SK-N-SH (cell line): ENCODE measurements around the gene MCM8. TPM values are rescaled to one million over a fixed set of nuclear protein-coding genes. Genes with fewer than 3 reads are reported as not detected.
A peak's percentile ranks its signal among the peaks of the same experiment; 100 is the strongest.

Experiments
- CTCF ChIA-PET: fragments of 300-600, 350-600 bp; formaldehyde crosslinking; extraction: SDS; loops from one replicate; lab custom pipeline; 2021; lab: Yijun Ruan, JAX
- POLR2A ChIA-PET: fragments of 350-600 bp; sonication (Branson Sonifier 250); formaldehyde crosslinking; extraction: SDS; loops from one replicate; lab custom pipeline; 2020; ENCODE audit warnings: antibody characterized with exemption, inconsistent platforms; lab: Yijun Ruan, JAX
- DNase-seq: peaks from one replicate; pipeline ENCODE4 v3.0.0; 2012
- H2AFZ ChIP-seq: fragments of 200-600 bp; sonication (generic); 2 replicates; pipeline ENCODE4 v1.8.1; 2016; ENCODE audit warnings: antibody characterized with exemption, mild to moderate bottlenecking, low read depth
- H3F3A ChIP-seq: fragments of 200-600 bp; sonication (generic); replicated peaks from 2 replicates; pipeline ENCODE3; 2016; ENCODE audit warnings: antibody characterized with exemption, mild to moderate bottlenecking; ENCODE audit not compliant: insufficient read depth
- H3K27ac ChIP-seq, 2 experiments: fragments of 200-500 bp in 1 of 2; fragments of 200-600 bp in 1 of 2; sonication (Bioruptor generic) in 1 of 2; sonication (generic), shearing (Covaris generic) in 1 of 2; 2 replicates each; pipeline versions ENCODE4 v1.5.1 to v1.6.1; 2014 to 2016; ENCODE audit warnings: low read depth in 2 of 2, inconsistent platforms in 1 of 2, low read length in 1 of 2, mild to moderate bottlenecking in 1 of 2, mixed read lengths in 1 of 2
- H3K27me3 ChIP-seq: fragments of 200-600 bp; sonication (generic), shearing (Covaris generic); 2 replicates; pipeline ENCODE4 v1.6.1; 2016; ENCODE audit warnings: mixed run types; ENCODE audit not compliant: insufficient read depth
- H3K36me3 ChIP-seq, 2 experiments: fragments of 200-500 bp in 1 of 2; fragments of 200-600 bp in 1 of 2; sonication (Bioruptor generic) in 1 of 2; sonication (generic) in 1 of 2; replicated peaks in 1 of 2; 2 replicates each; pipeline versions ENCODE3 to v1.5.1; 2014 to 2016; ENCODE audit warnings: low read length in 1 of 2, mild to moderate bottlenecking in 1 of 2; ENCODE audit not compliant: insufficient read depth in 2 of 2, control insufficient read depth in 1 of 2
- H3K4me1 ChIP-seq, 2 experiments: fragments of 200-500 bp in 1 of 2; fragments of 200-600 bp in 1 of 2; sonication (Bioruptor generic) in 1 of 2; sonication (generic), shearing (Covaris generic) in 1 of 2; 2 replicates each; pipeline versions ENCODE4 v1.5.1 to v1.6.1; 2014 to 2016; ENCODE audit warnings: low read depth in 1 of 2, low read length in 1 of 2, mixed run types in 1 of 2; ENCODE audit not compliant: insufficient read depth in 2 of 2, control insufficient read depth in 1 of 2
- H3K4me2 ChIP-seq: fragments of 200-600 bp; sonication (generic), shearing (Covaris generic); 2 replicates; pipeline ENCODE4 v1.6.1; 2017; ENCODE audit warnings: mixed run types
- H3K4me3 ChIP-seq, 2 experiments: fragments of 200-500 bp in 1 of 2; fragments of 200-600 bp in 1 of 2; sonication (Bioruptor generic) in 1 of 2; sonication (generic), shearing (Covaris generic) in 1 of 2; 2 replicates each; pipeline versions ENCODE4 v1.5.1 to v1.8.1; 2014 to 2016; ENCODE audit warnings: low read depth in 2 of 2, inconsistent platforms in 1 of 2, low read length in 1 of 2, mild to moderate bottlenecking in 1 of 2, mixed read lengths in 1 of 2, moderate library complexity in 1 of 2
- H3K79me2 ChIP-seq: fragments of 200-600 bp; sonication (generic); 2 replicates; pipeline ENCODE4 v1.8.1; 2017; ENCODE audit warnings: mild to moderate bottlenecking; ENCODE audit not compliant: insufficient read depth
- H3K9ac ChIP-seq: fragments of 200-600 bp; sonication (generic); 2 replicates; pipeline ENCODE4 v1.6.1; 2017; ENCODE audit warnings: mixed run types
- H3K9me2 ChIP-seq: fragments of 200-600 bp; sonication (generic); 2 replicates; pipeline ENCODE4 v1.6.1; 2017; ENCODE audit warnings: mixed run types
- H3K9me3 ChIP-seq: fragments of 200-600 bp; sonication (generic); 2 replicates; pipeline ENCODE4 v1.6.1; 2017; ENCODE audit warnings: mixed run types, mild to moderate bottlenecking, moderate library complexity
- H4K20me1 ChIP-seq: fragments of 200-600 bp; sonication (generic); 2 replicates; pipeline ENCODE4 v1.6.1; 2017; ENCODE audit warnings: mild to moderate bottlenecking, mixed run types; ENCODE audit not compliant: insufficient read depth
- CHD2 ChIP-seq: fragments of 150-350 bp; IDR thresholded peaks from 2 replicates; pipeline ENCODE4 v1.6.1; 2018; ENCODE audit warnings: low read length; ENCODE audit not compliant: partially characterized antibody
- FOXM1 ChIP-seq: IDR thresholded peaks from 2 replicates; pipeline ENCODE4 v1.4.0; 2012; ENCODE audit warnings: low read depth, mild to moderate bottlenecking
- GABPA ChIP-seq: IDR thresholded peaks from 2 replicates; pipeline ENCODE4 v1.4.0; 2012; ENCODE audit warnings: low read depth, mild to moderate bottlenecking
- MAX ChIP-seq: IDR thresholded peaks from 2 replicates; pipeline ENCODE4 v1.4.0; 2012; ENCODE audit warnings: low read depth
- POLR2AphosphoS5 ChIP-seq: IDR thresholded peaks from 2 replicates; pipeline ENCODE4 v1.6.1; 2012; ENCODE audit warnings: low read depth, low read length
- REST ChIP-seq: IDR thresholded peaks from 2 replicates; pipeline ENCODE4 v1.6.1; 2012; ENCODE audit warnings: mild to moderate bottlenecking, low read depth, low read length, moderate library complexity
- SIN3A ChIP-seq: IDR thresholded peaks from 2 replicates; pipeline ENCODE4 v1.6.1; 2012; ENCODE audit warnings: low read depth, mild to moderate bottlenecking, low read length, moderate library complexity, borderline replicate concordance
- SMC3 ChIP-seq: IDR thresholded peaks from 2 replicates; pipeline ENCODE4 v1.6.1; 2012; ENCODE audit warnings: low read depth, low read length, improper control_type of control experiment
- TAF1 ChIP-seq: IDR thresholded peaks from 2 replicates; pipeline ENCODE4 v1.6.1; 2012; ENCODE audit warnings: low read depth, mild to moderate bottlenecking, low read length, moderate library complexity, borderline replicate concordance
- USF2 ChIP-seq: fragments of 150-350 bp; IDR thresholded peaks from 2 replicates; pipeline ENCODE4 v1.6.1; 2017; ENCODE audit warnings: antibody characterized with exemption, low read length, low read depth, borderline replicate concordance
- WGBS: methylation state at CpG from one replicate; pipeline ENCODE4 v1.1.6; 2017; ENCODE audit warnings: low lambda C conversion rate; 5-methylcytosine and 5-hydroxymethylcytosine counted together
- polyA plus RNA-seq, 3 experiments: library from polyadenylated mRNA; depleted of rRNA; stranded (reverse); fragments of >200 nt; gene quantifications; 2 replicates each; pipeline ENCODE4 v1.2.3, GENCODE V29; 2012
- TF ChIP-seq, protein P1 (sequence below): fragments of 150-350 bp; IDR thresholded peaks from 2 replicates; pipeline ENCODE4 v1.6.1; 2016; ENCODE audit warnings: mild to moderate bottlenecking, low read depth, low read length
- TF ChIP-seq, protein P2 (sequence below): IDR thresholded peaks from 2 replicates; pipeline ENCODE4 v1.4.0; 2012; ENCODE audit warnings: low read depth, borderline replicate concordance

MCM8 gene
- polyA plus RNA-seq, 1 of the 3 experiments (the other 2 are of a cell fraction): 4.0 TPM

DNA sequence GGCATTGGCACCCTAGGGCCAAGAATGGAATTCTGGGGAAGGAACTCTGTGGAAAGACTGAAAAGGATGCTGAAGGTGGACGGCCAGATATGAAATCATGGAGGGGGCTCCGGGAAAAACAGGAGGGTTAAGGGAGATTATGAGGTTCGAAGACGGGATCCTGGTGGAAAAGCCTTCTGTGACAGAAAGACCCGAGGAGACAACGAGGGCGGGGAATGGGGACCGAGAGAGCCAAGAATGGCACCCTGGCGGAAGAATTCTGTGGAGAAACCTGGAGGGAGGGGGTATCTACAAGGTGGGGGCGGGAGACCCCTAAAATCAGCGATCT lies 545 bp upstream of the MCM8 start:
- CTCF ChIA-PET: no interaction called here

GRCh38 chr20:5967469-5967868 lies 17.0 kb downstream of the MCM8 start:
- Histone ChIP-seq H2AFZ (no peak overlapping the region), H3K36me3 (peaks cover 23 to 39% of the 10 kb centered on the region in 2 experiments), H3K9ac (no peak overlapping the region), H4K20me1 (no peaks in the 10 kb centered on the region), H3K27ac (no peak overlapping the region), H3F3A (no peaks in the 10 kb centered on the region), H3K79me2 (no peaks in the 10 kb centered on the region), H3K4me3 (no peak overlapping the region)
- 92% methylated on average over 6 of the region's 6 CpGs for WGBS
- POLR2A ChIA-PET: no interaction called here
- TF ChIP-seq CHD2: no peak
- no peak for TF ChIP-seq POLR2AphosphoS5
- TF ChIP-seq, protein P1, sequence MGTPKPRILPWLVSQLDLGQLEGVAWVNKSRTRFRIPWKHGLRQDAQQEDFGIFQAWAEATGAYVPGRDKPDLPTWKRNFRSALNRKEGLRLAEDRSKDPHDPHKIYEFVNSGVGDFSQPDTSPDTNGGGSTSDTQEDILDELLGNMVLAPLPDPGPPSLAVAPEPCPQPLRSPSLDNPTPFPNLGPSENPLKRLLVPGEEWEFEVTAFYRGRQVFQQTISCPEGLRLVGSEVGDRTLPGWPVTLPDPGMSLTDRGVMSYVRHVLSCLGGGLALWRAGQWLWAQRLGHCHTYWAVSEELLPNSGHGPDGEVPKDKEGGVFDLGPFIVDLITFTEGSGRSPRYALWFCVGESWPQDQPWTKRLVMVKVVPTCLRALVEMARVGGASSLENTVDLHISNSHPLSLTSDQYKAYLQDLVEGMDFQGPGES: no peak
- TF ChIP-seq SIN3A: no peak
- no peak for TF ChIP-seq GABPA
- TF ChIP-seq, protein P2, sequence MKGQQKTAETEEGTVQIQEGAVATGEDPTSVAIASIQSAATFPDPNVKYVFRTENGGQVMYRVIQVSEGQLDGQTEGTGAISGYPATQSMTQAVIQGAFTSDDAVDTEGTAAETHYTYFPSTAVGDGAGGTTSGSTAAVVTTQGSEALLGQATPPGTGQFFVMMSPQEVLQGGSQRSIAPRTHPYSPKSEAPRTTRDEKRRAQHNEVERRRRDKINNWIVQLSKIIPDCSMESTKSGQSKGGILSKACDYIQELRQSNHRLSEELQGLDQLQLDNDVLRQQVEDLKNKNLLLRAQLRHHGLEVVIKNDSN: no peak
- no peak for TF ChIP-seq USF2
- TF ChIP-seq TAF1: no peak
- TF ChIP-seq FOXM1: no peak
- TF ChIP-seq SMC3: no peak
- TF ChIP-seq, all 33 proteins: peak for 0
- Histone ChIP-seq H3K9me2 (no peaks in the 10 kb centered on the region), H3K27me3 (no peaks in the 10 kb centered on the region), H3K9me3 (no peaks in the 10 kb centered on the region), H3K4me1 (no peaks in the 10 kb centered on the region), H3K4me2 (no peak overlapping the region)
- CTCF ChIA-PET: no interaction called here
- no peak for DNase-seq

More for the DNA sequence above, 545 bp upstream of the MCM8 start:
- Histone ChIP-seq H4K20me1 (no peaks in the 10 kb centered on the region), H3K9me3 (no peaks in the 10 kb centered on the region), H3K4me3 (peak overlapping the region; percentile 76 to 97), H3F3A (peaks cover 13% of the 10 kb centered on the region), H3K9me2 (no peaks in the 10 kb centered on the region), H2AFZ (peak overlapping the region; percentile 73; the same call in 1 of the 2 replicates), H3K4me1 (peaks cover 0 to 11% of the 10 kb centered on the region in 2 experiments; a peak in 2 of 4 replicates), H3K36me3 (peaks cover 35 to 55% of the 10 kb centered on the region in 2 experiments), H3K27me3 (no peaks in the 10 kb centered on the region), H3K4me2 (peak overlapping the region; percentile 74), H3K9ac (peak overlapping the region; percentile 73), H3K27ac (peak overlapping the region; percentile 4 to 73; a peak in 2 of 4 replicates), H3K79me2 (peaks cover 61% of the 10 kb centered on the region)
- TF ChIP-seq REST: no peak
- TF ChIP-seq, protein P2: no peak
- TF ChIP-seq MAX: no peak
- POLR2A ChIA-PET: no interaction called here
- 3% methylated on average over 11 of the region's 11 CpGs for WGBS
- DNase-seq: no peak
